ENCODE results near the gene TTLL9. TPM values are rescaled to one million over a fixed set of nuclear protein-coding genes. Genes with fewer than 3 reads are reported as not detected.

The TTLL9 gene
- total RNA-seq, 1 donor from 2014 or later: 3.4 TPM

GRCh38 chr20:31883829-31884228, 13.4 kb downstream of the TTLL9 start:
- peaks cover 3% of the 10 kb centered on the region for H3K4me1 Mint-ChIP-seq (ENCODE audit: unreplicated experiment)
- TF ChIP-seq CTCF (conservative IDR thresholded peaks at IDR 0.05): no peak
- H3K4me3 Mint-ChIP-seq: no peak overlapping the region
- peaks cover 19% of the 10 kb centered on the region for H3K27me3 Mint-ChIP-seq
- H3K9me3 Mint-ChIP-seq: no peaks in the 10 kb centered on the region
- DNase-seq (ENCODE audit: extremely low spot score, unreplicated experiment): no peak
- H3K27ac Mint-ChIP-seq: no peak overlapping the region
- no peaks in the 10 kb centered on the region for H3K36me3 Mint-ChIP-seq

- no peak for DNase-seq (ENCODE audit: extremely low spot score, unreplicated experiment)
- no peak for TF ChIP-seq CTCF (conservative IDR thresholded peaks at IDR 0.05)
- Mint-ChIP-seq H3K4me3 (no peak overlapping the region), H3K27me3 (peaks cover 15% of the 10 kb centered on the region), H3K36me3 (no peaks in the 10 kb centered on the region), H3K27ac (no peak overlapping the region), H3K4me1 (ENCODE audit: unreplicated experiment) (no peaks in the 10 kb centered on the region), H3K9me3 (no peaks in the 10 kb centered on the region)
Measured at GRCh38 chr20:31890646-31891045, 20.2 kb downstream of the TTLL9 start.

GRCh38 chr20:31894980-31895675, 24.7 kb downstream of the TTLL9 start:
- no peak for TF ChIP-seq CTCF (conservative IDR thresholded peaks at IDR 0.05)
- Mint-ChIP-seq H3K27ac (no peak overlapping the region), H3K4me3 (no peak overlapping the region), H3K4me1 (ENCODE audit: unreplicated experiment) (no peaks in the 10 kb centered on the region), H3K27me3 (peaks cover 11% of the 10 kb centered on the region), H3K36me3 (no peaks in the 10 kb centered on the region), H3K9me3 (no peaks in the 10 kb centered on the region)
- no peak for DNase-seq (ENCODE audit: extremely low spot score, unreplicated experiment)

- no peak for TF ChIP-seq CTCF (conservative IDR thresholded peaks at IDR 0.05)
- no peak overlapping the region for H3K27ac Mint-ChIP-seq
Measured at GRCh38 chr20:31896049-31896448, 25.6 kb downstream of the TTLL9 start.

GRCh38 chr20:31897541-31897940, 27.1 kb downstream of the TTLL9 start:
- H3K27ac Mint-ChIP-seq: no peak overlapping the region
- H3K4me3 Mint-ChIP-seq: no peak overlapping the region
- no peaks in the 10 kb centered on the region for H3K36me3 Mint-ChIP-seq
- no peak for TF ChIP-seq CTCF (conservative IDR thresholded peaks at IDR 0.05)
- no peaks in the 10 kb centered on the region for H3K9me3 Mint-ChIP-seq
- peaks cover 13% of the 10 kb centered on the region for H3K27me3 Mint-ChIP-seq
- no peaks in the 10 kb centered on the region for H3K4me1 Mint-ChIP-seq (ENCODE audit: unreplicated experiment)
- no peak for DNase-seq (ENCODE audit: extremely low spot score, unreplicated experiment)

More at GRCh38 chr20:31896049-31896448, 25.6 kb downstream of the TTLL9 start:
- Mint-ChIP-seq H3K27me3 (peaks cover 13% of the 10 kb centered on the region), H3K9me3 (no peaks in the 10 kb centered on the region), H3K36me3 (no peaks in the 10 kb centered on the region), H3K4me3 (no peak overlapping the region), H3K4me1 (ENCODE audit: unreplicated experiment) (no peaks in the 10 kb centered on the region)
- DNase-seq (ENCODE audit: extremely low spot score, unreplicated experiment): no peak
